Ishikawa (cell line): ENCODE data around the gene P2RX6.
A peak's percentile ranks its signal among the peaks of the same experiment; 100 is the strongest.

Experiments
- CEBPB ChIP-seq: IDR thresholded peaks from 2 replicates; pipeline ENCODE4 v1.6.1; 2012
- CREB1 ChIP-seq: IDR thresholded peaks from 2 replicates; pipeline ENCODE4 v1.6.1; 2012; ENCODE audit warnings: low read depth
- EGR1 ChIP-seq: IDR thresholded peaks from 2 replicates; pipeline ENCODE4 v1.6.1; 2012
- EP300 ChIP-seq: IDR thresholded peaks from 2 replicates; pipeline ENCODE4 v1.6.1; 2012; ENCODE audit warnings: borderline replicate concordance
- FOXM1 ChIP-seq: IDR thresholded peaks from 2 replicates; pipeline ENCODE4 v1.6.1; 2012; ENCODE audit warnings: low read depth, borderline replicate concordance
- NFIC ChIP-seq: IDR thresholded peaks from 2 replicates; pipeline ENCODE4 v1.6.1; 2012
- RAD21 ChIP-seq: IDR thresholded peaks from 2 replicates; pipeline ENCODE4 v1.6.1; 2012; ENCODE audit warnings: low read depth
- REST ChIP-seq: IDR thresholded peaks from 2 replicates; pipeline ENCODE4 v1.6.1; 2012; ENCODE audit warnings: low read depth, mild to moderate bottlenecking
- TAF1 ChIP-seq: IDR thresholded peaks from 2 replicates; pipeline ENCODE4 v1.6.1; 2012; ENCODE audit warnings: low read depth, mild to moderate bottlenecking
- TCF12 ChIP-seq: IDR thresholded peaks from 2 replicates; pipeline ENCODE4 v1.6.1; 2012; ENCODE audit warnings: low read depth
- TEAD4 ChIP-seq: IDR thresholded peaks from 2 replicates; pipeline ENCODE4 v1.6.1; 2012
- YY1 ChIP-seq: IDR thresholded peaks from 2 replicates; pipeline ENCODE4 v1.6.1; 2012; ENCODE audit warnings: low read depth
- ZBTB7A ChIP-seq: IDR thresholded peaks from 2 replicates; pipeline ENCODE4 v1.6.1; 2012; ENCODE audit warnings: low read depth
- TF ChIP-seq, protein P1 (sequence below): IDR thresholded peaks from 2 replicates; pipeline ENCODE4 v1.6.1; 2012
- TF ChIP-seq, protein P2 (sequence below): IDR thresholded peaks from 2 replicates; pipeline ENCODE4 v1.6.1; 2012

P2RX6 gene

GRCh38 chr22:21033895-21034294 lies 18.9 kb downstream of the P2RX6 start:
- TF ChIP-seq, protein P1, sequence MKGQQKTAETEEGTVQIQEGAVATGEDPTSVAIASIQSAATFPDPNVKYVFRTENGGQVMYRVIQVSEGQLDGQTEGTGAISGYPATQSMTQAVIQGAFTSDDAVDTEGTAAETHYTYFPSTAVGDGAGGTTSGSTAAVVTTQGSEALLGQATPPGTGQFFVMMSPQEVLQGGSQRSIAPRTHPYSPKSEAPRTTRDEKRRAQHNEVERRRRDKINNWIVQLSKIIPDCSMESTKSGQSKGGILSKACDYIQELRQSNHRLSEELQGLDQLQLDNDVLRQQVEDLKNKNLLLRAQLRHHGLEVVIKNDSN = no peak
- TF ChIP-seq RAD21 = no peak

GRCh38 chr22:21034989-21035388 lies 20.0 kb downstream of the P2RX6 start:
- TF ChIP-seq CEBPB = no peak
- no peak for TF ChIP-seq NFIC
- TF ChIP-seq EP300 = no peak

DNA sequence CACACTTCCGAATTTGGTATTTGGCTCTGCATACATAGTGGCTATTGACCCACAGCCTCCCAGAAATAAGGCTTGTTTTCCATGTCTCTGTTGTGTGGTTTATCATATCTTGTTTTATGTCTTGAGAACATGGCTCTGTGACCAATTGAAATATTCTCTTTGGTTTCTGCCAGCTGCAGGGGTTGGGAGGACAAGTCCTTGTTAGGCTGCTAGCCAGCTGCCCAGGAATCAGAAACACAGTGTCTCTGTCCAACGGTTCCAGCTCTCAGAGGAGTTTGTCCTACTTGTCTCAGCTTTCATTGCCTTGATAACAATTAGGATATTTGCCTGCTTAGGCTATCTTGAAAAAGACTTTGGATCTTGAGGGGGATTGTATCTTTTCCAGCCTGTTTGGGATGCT lies 23.4 kb downstream of the P2RX6 start:
- TF ChIP-seq ZBTB7A = no peak
- TF ChIP-seq REST = peak; percentile 25; the same call in 1 of the 2 replicates
- no peak for TF ChIP-seq RAD21
- TF ChIP-seq FOXM1 = no peak

DNA sequence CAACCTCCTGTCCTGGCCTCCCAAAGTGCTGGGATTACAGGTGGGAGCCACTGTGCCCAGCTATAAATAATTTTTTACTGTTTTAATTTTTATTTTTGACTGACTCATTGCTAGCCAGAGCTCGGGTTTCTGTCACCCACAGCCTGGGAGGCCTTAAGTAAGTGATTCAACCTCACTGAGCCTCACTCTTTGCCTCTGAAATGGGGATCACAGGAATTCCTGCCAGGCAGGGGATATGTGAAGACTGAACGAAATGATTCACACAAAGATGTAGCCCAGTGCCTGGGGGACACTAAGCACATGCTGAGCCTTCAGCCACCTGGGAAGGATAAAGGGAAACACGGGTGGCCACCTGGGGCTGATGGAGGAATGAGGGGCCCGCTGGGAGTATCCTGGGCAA lies 27.0 kb downstream of the P2RX6 start:
- TF ChIP-seq ZBTB7A (no peak), YY1 (no peak), CEBPB (no peak), TCF12 (no peak), EGR1 (no peak), RAD21 (no peak), REST (no peak)
- TF ChIP-seq, protein P1 = no peak
- TF ChIP-seq, protein P2, sequence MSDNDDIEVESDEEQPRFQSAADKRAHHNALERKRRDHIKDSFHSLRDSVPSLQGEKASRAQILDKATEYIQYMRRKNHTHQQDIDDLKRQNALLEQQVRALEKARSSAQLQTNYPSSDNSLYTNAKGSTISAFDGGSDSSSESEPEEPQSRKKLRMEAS = no peak

DNA sequence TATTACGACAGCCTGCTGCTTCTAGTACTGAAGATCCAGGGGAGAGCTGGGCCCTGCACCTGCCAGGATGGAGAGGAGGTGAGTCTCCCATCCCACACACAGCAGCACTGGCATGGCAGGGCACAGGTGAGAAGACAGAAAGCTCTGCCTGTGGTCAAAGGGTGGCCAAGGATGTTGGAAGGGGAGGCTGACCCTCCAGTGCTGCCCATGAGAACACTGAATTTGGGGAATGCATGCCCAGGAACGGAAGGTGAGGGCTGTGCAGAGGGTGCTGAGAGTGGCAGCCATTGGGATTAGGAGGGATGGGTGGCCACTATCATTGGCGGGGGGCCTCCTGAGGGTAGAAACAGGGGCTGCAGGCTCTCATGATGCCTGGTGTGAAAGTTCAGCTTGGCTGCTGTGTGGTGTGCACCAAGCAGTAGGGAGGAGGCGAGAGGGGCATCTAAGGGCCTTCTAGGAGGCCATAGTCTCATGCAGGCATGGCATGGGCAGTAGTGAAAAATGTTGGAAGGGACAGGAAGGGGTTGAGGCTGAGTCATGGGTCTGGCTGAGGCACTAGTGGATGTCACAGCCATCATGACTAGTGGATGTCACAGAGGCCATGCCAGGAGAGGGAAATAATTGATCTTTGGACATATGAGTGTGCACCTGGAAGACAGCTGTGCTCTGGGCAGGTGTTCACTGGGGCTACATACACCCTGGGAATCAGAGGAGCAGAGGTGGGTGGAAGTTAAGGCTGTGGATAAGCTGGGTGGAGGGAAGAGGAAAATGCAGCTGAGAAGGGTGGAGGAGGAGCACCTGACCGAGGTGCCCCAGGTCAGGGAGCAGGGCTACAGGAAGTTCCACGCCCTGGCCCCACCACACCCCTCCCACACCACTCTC lies 28.3 kb downstream of the P2RX6 start:
- TF ChIP-seq YY1 = no peak
- no peak for TF ChIP-seq ZBTB7A
- no peak for TF ChIP-seq TCF12
- TF ChIP-seq FOXM1 = no peak
- TF ChIP-seq NFIC = no peak
- TF ChIP-seq CEBPB = no peak
- TF ChIP-seq TAF1 = no peak
- TF ChIP-seq, protein P1 = no peak
- TF ChIP-seq REST = no peak
- no peak for TF ChIP-seq EGR1
- TF ChIP-seq, protein P2 = no peak
- TF ChIP-seq CREB1 = no peak
- no peak for TF ChIP-seq EP300
- no peak for TF ChIP-seq RAD21
- TF ChIP-seq TEAD4 = no peak
